T-helper 1 cell treated with Interleukin-12 subunit alpha and Interleukin-12 subunit beta and Interleukin-4 antibody, amounts not matched to agents 30 μg/mL and 1 μg/mL, for 36 hours (primary cell): ENCODE results near the gene NSMF.
A peak's percentile ranks its signal among the peaks of the same experiment; 100 is the strongest.

Source experiments
- H3K27ac Mint-ChIP-seq: one replicate; pipeline ENCODE4 v1.8.0; 2021; ENCODE audit warnings: mild to moderate bottlenecking, mixed read lengths
- H3K27me3 Mint-ChIP-seq: one replicate; pipeline ENCODE4 v1.8.0; 2021; ENCODE audit warnings: low read depth, mixed read lengths
- H3K36me3 Mint-ChIP-seq: one replicate; pipeline ENCODE4 v1.8.0; 2021; ENCODE audit warnings: low read depth, mixed read lengths
- H3K4me1 Mint-ChIP-seq: one replicate; pipeline ENCODE4 v1.8.0; 2021; ENCODE audit warnings: low read depth, mixed read lengths
- H3K4me3 Mint-ChIP-seq: one replicate; pipeline ENCODE4 v1.8.0; 2021; ENCODE audit warnings: mild to moderate bottlenecking, moderate library complexity, mixed read lengths
- H3K9me3 Mint-ChIP-seq: one replicate; pipeline ENCODE4 v1.8.0; 2021; ENCODE audit warnings: mixed read lengths

Gene NSMF

GRCh38 chr9:137459601-137460362, 648 bp upstream of the NSMF start:
- H3K36me3 Mint-ChIP-seq, result peaks cover 4% of the 10 kb centered on the region
- H3K4me3 Mint-ChIP-seq, result no peak overlapping the region
- peaks cover 2% of the 10 kb centered on the region for H3K4me1 Mint-ChIP-seq
- no peaks in the 10 kb centered on the region for H3K27me3 Mint-ChIP-seq
- H3K27ac Mint-ChIP-seq, result peak overlapping the region; percentile 64
- H3K9me3 Mint-ChIP-seq, result no peaks in the 10 kb centered on the region

- Mint-ChIP-seq H3K27me3 (no peaks in the 10 kb centered on the region), H3K27ac (no peak overlapping the region), H3K4me3 (no peak overlapping the region), H3K36me3 (peaks cover 4% of the 10 kb centered on the region), H3K4me1 (peaks cover 8% of the 10 kb centered on the region), H3K9me3 (no peaks in the 10 kb centered on the region)
These were observed 661 bp downstream of the NSMF start for GRCh38 chr9:137458194-137459151.

GRCh38 chr9:137457406-137458193, 1.5 kb downstream of the NSMF start:
- Mint-ChIP-seq H3K27me3 (no peaks in the 10 kb centered on the region), H3K27ac (no peak overlapping the region), H3K36me3 (peaks cover 4% of the 10 kb centered on the region), H3K4me3 (peak overlapping the region; percentile 48), H3K4me1 (peaks cover 8% of the 10 kb centered on the region), H3K9me3 (no peaks in the 10 kb centered on the region)

- H3K4me3 Mint-ChIP-seq, result peak overlapping the region; percentile 21
- H3K4me1 Mint-ChIP-seq, result peaks cover 10% of the 10 kb centered on the region
- H3K27ac Mint-ChIP-seq, result peak overlapping the region; percentile 52
- H3K36me3 Mint-ChIP-seq, result peaks cover 4% of the 10 kb centered on the region
- H3K9me3 Mint-ChIP-seq, result no peaks in the 10 kb centered on the region
- H3K27me3 Mint-ChIP-seq, result no peaks in the 10 kb centered on the region
These were observed 2.2 kb downstream of the NSMF start for GRCh38 chr9:137456864-137457405.

GRCh38 chr9:137456061-137456863, 2.9 kb downstream of the NSMF start:
- H3K27me3 Mint-ChIP-seq, result no peaks in the 10 kb centered on the region
- peak overlapping the region; percentile 37 for H3K4me3 Mint-ChIP-seq
- peak overlapping the region; percentile 52 for H3K27ac Mint-ChIP-seq
- H3K36me3 Mint-ChIP-seq, result peaks cover 4% of the 10 kb centered on the region
- no peaks in the 10 kb centered on the region for H3K9me3 Mint-ChIP-seq
- H3K4me1 Mint-ChIP-seq, result peaks cover 10% of the 10 kb centered on the region

GRCh38 chr9:137455359-137455991, 3.7 kb downstream of the NSMF start:
- H3K4me1 Mint-ChIP-seq, result peaks cover 10% of the 10 kb centered on the region
- no peak overlapping the region for H3K4me3 Mint-ChIP-seq
- H3K9me3 Mint-ChIP-seq, result no peaks in the 10 kb centered on the region
- H3K36me3 Mint-ChIP-seq, result peaks cover 4% of the 10 kb centered on the region
- no peaks in the 10 kb centered on the region for H3K27me3 Mint-ChIP-seq
- peak overlapping the region; percentile 9 for H3K27ac Mint-ChIP-seq

GRCh38 chr9:137454597-137455358, 4.4 kb downstream of the NSMF start:
- Mint-ChIP-seq H3K4me1 (peaks cover 12% of the 10 kb centered on the region), H3K4me3 (peak overlapping the region; percentile 64), H3K27me3 (no peaks in the 10 kb centered on the region), H3K36me3 (peaks cover 4% of the 10 kb centered on the region), H3K9me3 (no peaks in the 10 kb centered on the region), H3K27ac (peak overlapping the region; percentile 45)

- peak overlapping the region; percentile 64 for H3K4me3 Mint-ChIP-seq
- no peaks in the 10 kb centered on the region for H3K27me3 Mint-ChIP-seq
- peaks cover 6% of the 10 kb centered on the region for H3K36me3 Mint-ChIP-seq
- peaks cover 12% of the 10 kb centered on the region for H3K4me1 Mint-ChIP-seq
- H3K9me3 Mint-ChIP-seq, result no peaks in the 10 kb centered on the region
- peak overlapping the region; percentile 45 for H3K27ac Mint-ChIP-seq
These were observed 5.0 kb downstream of the NSMF start for GRCh38 chr9:137454145-137454596.

GRCh38 chr9:137453643-137454081, 5.5 kb downstream of the NSMF start:
- Mint-ChIP-seq H3K4me3 (peak overlapping the region; percentile 37), H3K4me1 (peaks cover 12% of the 10 kb centered on the region), H3K27ac (peak overlapping the region; percentile 26), H3K36me3 (peaks cover 6% of the 10 kb centered on the region), H3K9me3 (no peaks in the 10 kb centered on the region), H3K27me3 (no peaks in the 10 kb centered on the region)

GRCh38 chr9:137452761-137453642, 6.1 kb downstream of the NSMF start:
- Mint-ChIP-seq H3K4me3 (no peak overlapping the region), H3K9me3 (no peaks in the 10 kb centered on the region), H3K27me3 (no peaks in the 10 kb centered on the region), H3K4me1 (peaks cover 12% of the 10 kb centered on the region), H3K27ac (no peak overlapping the region), H3K36me3 (peaks cover 6% of the 10 kb centered on the region)

- no peak overlapping the region for H3K27ac Mint-ChIP-seq
- H3K9me3 Mint-ChIP-seq, result no peaks in the 10 kb centered on the region
- peaks cover 12% of the 10 kb centered on the region for H3K4me1 Mint-ChIP-seq
- no peaks in the 10 kb centered on the region for H3K27me3 Mint-ChIP-seq
- peaks cover 6% of the 10 kb centered on the region for H3K36me3 Mint-ChIP-seq
- H3K4me3 Mint-ChIP-seq, result peak overlapping the region; percentile 9
These were observed 7.0 kb downstream of the NSMF start for GRCh38 chr9:137452006-137452760.
